Stimulated activated CD8-positive, alpha-beta memory T cell treated with anti-CD3 and anti-CD28 coated beads, Interleukin-15, amount 100 ng/mL, for 1 hour (primary cell): ENCODE measurements around the gene DNAH8.

ENCODE experiments used
- DNase-seq: peaks from one replicate; pipeline ENCODE4 v3.0.0-alpha.2; 2020; ENCODE audit warnings: low read depth

DNAH8 gene

GRCh38 chr6:39053854-39054576, 338.9 kb downstream of the DNAH8 start:
- DNase-seq, result no peak

GRCh38 chr6:39054577-39055142, 339.5 kb downstream of the DNAH8 start:
- DNase-seq, result no peak

- DNase-seq, result no peak
These were observed 340.6 kb downstream of the DNAH8 start for GRCh38 chr6:39055661-39056060.

GRCh38 chr6:39056191-39056590, 341.1 kb downstream of the DNAH8 start:
- no peak for DNase-seq

GRCh38 chr6:39056681-39057080, 341.6 kb downstream of the DNAH8 start:
- DNase-seq, result no peak

GRCh38 chr6:39057251-39058155, 342.4 kb downstream of the DNAH8 start:
- no peak for DNase-seq

- DNase-seq, result no peak
These were observed 343.5 kb downstream of the DNAH8 start for GRCh38 chr6:39058471-39059147.

- DNase-seq, result no peak
These were observed 344.6 kb downstream of the DNAH8 start for GRCh38 chr6:39059496-39060310.

GRCh38 chr6:39060467-39061160, 345.5 kb downstream of the DNAH8 start:
- no peak for DNase-seq

GRCh38 chr6:39061182-39061581, 346.1 kb downstream of the DNAH8 start:
- DNase-seq, result no peak

GRCh38 chr6:39061588-39061987, 346.5 kb downstream of the DNAH8 start:
- no peak for DNase-seq

- DNase-seq, result no peak
These were observed 347.1 kb downstream of the DNAH8 start for GRCh38 chr6:39062014-39062740.

GRCh38 chr6:39063526-39063925, 348.4 kb downstream of the DNAH8 start:
- no peak for DNase-seq

- DNase-seq, result no peak
These were observed 350.4 kb downstream of the DNAH8 start for GRCh38 chr6:39065561-39065960.

GRCh38 chr6:39068391-39068790, 353.3 kb downstream of the DNAH8 start:
- DNase-seq, result no peak

- no peak for DNase-seq
These were observed 357.7 kb downstream of the DNAH8 start for GRCh38 chr6:39072830-39073229.

GRCh38 chr6:39073471-39074355, 358.6 kb downstream of the DNAH8 start:
- no peak for DNase-seq

- DNase-seq, result no peak
These were observed 359.4 kb downstream of the DNAH8 start for GRCh38 chr6:39074486-39074885.

- DNase-seq, result no peak
These were observed 360.0 kb downstream of the DNAH8 start for GRCh38 chr6:39075010-39075686.
